GM19193 (cell line): ENCODE data around the gene LRRC71.

Source experiments
- POLR2A ChIP-seq: IDR thresholded peaks from 4 replicates; pipeline ENCODE4 v1.6.1; 2011; ENCODE audit not compliant: insufficient read depth, insufficient read length; ENCODE audit errors: extremely low read depth

Gene LRRC71

DNA sequence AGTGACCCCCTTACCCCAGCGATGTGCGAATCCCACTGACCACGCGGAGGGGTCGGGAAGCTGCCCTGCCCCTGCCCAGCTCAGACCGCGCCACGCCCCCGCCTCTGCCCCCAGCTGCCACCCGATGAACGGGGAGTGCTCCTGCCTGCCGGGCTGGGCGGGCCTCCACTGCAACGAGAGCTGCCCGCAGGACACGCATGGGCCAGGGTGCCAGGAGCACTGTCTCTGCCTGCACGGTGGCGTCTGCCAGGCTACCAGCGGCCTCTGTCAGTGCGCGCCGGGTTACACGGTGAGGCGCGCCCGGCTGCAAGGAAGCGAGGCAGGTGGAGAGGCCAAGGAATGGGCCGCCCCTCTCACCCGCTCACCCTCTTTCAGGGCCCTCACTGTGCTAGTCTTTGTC, 11.9 kb upstream of the LRRC71 start:
- no peak for TF ChIP-seq POLR2A

GRCh38 chr1:156908955-156909354, 11.5 kb upstream of the LRRC71 start:
- TF ChIP-seq POLR2A: no peak

GRCh38 chr1:156909671-156910070, 10.8 kb upstream of the LRRC71 start:
- no peak for TF ChIP-seq POLR2A

DNA sequence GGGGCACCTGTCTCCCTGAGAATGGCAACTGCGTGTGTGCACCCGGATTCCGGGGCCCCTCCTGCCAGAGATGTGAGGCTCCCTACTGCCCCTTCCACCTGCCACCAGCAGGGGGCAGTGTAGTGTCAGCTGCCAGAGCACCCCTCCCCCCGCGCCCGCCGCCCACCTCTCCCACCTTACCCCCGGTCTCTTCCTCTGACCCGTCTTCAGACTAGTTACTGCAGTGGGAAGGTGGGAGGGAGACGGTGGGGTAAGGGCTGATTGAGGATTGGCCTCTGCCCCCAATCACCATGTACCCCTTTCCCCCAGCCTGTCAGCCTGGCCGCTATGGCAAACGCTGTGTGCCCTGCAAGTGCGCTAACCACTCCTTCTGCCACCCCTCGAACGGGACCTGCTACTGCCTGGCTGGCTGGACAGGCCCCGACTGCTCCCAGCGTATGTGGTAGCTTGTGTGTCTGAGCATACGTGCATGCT, 10.1 kb upstream of the LRRC71 start:
- TF ChIP-seq POLR2A: no peak

DNA sequence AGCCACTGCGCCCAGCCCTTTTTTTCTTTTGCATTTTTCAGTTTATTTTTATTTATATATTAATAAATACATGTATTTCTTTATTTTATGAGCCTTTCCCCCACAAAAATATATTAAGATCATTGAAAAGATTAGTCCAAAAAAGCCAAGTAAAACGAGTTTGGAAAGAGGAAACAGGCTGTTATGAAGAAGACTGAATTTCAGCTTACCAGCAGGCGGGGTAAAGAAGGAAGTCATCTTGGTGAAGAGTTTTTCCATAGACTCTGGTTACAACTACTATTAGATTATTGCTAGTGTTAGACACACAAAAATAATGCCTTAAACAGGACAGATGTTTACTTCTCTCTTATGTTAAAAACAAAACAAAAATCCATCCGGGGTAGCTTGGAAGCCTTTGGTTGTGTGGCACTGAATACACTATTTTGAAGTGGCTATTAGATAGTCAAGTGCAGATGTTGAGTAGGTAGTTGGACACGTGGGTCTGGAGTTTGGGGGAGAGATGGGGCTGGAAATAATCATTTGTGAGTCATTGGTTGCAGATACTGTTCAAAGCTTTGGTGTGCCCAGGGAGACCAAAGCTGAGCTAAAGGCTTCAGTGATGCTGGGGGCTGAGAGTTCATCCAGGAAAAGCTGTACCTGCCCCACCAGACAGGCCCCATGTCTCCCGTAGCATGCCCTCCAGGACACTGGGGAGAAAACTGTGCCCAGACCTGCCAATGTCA, 8.7 kb upstream of the LRRC71 start:
- TF ChIP-seq POLR2A: no peak

DNA sequence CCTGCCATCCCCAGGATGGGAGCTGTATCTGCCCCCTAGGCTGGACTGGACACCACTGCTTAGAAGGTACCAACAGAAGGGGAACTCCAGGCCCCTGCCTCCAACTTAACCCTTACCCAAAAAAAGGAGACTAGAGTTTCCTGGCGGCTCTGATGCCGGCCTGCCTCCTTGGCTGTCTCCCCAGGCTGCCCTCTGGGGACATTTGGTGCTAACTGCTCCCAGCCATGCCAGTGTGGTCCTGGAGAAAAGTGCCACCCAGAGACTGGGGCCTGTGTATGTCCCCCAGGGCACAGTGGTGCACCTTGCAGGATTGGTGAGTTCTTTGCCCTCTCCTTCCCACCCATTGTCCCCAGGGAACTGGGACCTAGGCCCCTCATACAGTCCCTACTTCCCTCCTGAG, 8.1 kb upstream of the LRRC71 start:
- no peak for TF ChIP-seq POLR2A

GRCh38 chr1:156912861-156913808, 7.3 kb upstream of the LRRC71 start:
- TF ChIP-seq POLR2A: no peak

GRCh38 chr1:156913809-156914387, 6.5 kb upstream of the LRRC71 start:
- no peak for TF ChIP-seq POLR2A

DNA sequence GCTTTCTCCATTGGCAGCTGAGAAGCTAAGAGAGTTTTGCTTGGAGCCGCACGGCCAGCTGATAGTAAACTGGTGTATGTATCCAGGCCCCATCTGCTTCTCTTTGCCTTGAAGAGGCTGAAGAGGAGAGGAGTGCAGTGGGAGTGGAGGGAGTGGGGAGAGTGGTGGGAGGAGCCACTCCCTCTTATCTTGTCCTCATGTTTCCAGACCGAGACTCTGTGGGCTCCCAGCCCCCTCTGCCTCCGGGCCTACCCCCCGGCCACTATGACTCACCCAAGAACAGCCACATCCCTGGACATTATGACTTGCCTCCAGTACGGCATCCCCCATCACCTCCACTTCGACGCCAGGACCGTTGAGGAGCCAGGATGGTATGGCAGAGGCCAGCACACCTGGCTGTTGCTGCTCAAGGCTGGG, 6.0 kb upstream of the LRRC71 start:
- no peak for TF ChIP-seq POLR2A

DNA sequence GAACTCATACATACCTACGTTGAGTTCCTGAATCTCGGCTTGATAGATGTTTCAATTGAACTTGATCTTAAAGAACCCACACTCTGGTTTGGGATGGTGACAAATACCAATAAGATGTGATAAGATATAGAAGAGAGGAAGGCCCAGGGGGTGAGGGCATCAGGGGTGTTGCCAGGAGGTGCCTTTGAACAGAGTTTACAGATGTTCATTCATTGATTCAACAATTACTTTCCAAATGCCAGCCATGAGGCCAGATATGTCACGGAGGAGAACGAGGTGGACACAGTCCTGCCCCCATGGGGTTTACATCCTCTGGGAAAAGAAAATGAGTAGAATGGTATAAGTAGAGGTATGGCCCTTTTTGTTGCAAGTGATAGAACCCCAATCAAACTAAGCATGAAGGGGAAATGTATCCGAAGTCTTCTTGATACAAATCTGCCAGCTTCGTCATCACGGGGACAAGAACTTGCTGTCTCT, 659 bp downstream of the LRRC71 start:
- no peak for TF ChIP-seq POLR2A

DNA sequence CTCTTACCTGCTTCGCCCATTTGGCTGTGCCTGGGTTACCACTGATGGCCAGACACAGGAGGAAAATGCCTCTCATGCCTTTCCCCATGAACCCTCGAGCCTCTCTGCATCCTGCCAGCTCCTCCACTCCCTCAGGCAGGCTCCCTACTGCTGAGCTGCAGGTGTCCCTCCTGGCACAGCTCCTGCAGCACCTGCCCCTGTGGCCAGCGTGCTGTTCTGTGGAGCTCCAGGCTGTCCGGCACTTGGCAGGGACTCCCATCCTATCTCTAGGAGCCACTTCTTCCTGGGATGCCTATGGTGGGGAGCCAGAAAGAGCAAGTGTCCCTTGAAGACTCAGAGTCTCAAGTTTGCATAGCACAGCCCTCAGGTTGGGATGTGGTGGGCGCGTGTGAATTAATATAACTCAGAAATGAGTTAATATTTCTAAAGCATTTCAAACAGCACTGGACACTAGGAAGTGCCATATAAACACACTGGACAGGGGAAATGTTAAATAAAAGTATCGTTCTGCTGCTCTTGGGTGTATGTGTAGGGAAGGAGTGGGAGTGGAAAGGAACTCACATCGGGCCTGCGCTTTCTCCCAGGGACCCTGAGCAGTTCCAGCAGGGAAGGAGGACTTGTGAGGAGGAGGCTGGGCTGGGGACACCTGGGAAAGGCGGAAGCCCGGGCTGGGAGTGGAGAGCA, 2.7 kb downstream of the LRRC71 start:
- no peak for TF ChIP-seq POLR2A

DNA sequence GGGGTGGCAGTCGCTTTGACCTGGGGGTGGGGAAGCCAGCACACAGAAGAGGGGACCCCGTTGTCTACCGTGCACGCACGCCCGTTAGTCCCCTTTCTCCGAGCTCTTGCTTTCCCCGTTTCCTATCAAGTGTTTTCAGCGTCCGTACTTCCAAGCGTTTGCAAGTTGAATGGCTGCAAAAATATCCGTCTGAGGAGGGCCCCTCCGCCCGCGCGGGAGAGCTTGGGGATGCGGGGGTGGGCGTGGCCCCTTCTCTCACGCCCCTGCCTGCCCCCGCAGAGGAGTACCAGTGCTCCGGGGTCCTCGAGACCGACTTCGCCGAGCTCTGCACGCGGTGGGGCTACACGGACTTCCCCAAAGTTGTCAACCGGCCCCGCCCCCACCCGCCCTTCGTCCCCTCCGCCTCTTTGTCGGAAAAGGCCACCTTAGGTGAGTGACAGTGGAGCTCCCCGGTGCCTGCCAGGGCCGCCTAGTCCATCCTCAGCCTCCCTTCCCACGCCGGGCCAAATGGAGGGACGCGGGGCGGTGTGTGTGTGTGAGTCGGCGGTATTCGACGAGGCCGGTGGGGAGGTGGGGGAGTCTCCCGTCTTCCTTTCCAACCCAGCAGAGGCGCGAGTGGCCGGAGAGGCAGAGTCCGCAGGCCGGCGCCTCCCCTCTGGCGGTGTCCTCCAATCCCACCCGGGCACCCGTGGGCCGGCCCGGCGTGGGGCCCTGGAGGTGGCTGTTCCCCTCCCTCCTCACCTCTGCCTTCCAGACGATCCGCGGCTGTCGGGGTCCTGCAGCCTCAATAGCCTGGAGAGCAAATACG, 3.4 kb downstream of the LRRC71 start:
- TF ChIP-seq POLR2A: no peak

DNA sequence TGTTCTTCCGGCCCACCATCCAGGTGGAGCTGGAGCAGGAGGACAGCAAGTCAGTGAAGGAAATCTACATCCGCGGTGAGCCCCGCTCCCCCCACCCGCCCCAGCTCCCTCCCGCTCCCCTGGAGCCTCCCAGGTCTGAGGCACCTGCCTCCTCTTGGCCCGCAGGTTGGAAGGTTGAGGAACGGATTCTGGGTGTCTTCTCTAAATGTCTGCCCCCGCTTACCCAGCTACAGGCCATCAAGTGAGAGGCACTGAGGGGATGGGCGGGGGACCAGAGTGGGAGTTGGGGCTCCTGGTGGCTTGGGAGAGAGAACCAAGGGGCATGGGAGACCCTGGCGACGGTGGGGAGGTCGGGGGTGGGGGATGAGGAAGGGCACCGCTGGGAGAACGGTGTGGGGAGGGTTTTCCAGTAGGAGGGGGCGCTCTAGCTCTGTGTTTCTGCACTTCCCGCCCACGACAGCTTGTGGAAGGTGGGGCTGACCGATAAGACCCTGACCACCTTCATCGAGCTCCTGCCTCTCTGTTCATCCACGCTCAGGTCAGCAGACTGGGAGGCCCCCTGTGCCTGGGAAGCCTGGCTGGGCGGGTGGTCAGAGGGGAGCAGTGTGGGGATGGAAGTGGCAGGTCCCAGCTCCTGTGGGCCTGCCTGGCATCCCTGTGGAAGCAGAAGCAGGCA, 4.2 kb downstream of the LRRC71 start:
- no peak for TF ChIP-seq POLR2A
